Ectodermal cell (in vitro differentiated cells): Measurements from ENCODE around the gene STAT2.
"Not testable (repeated sequence)": the region's sequence is repeated elsewhere in the genome, so short reads cannot be mapped to it uniquely, and the experiment has no call there.

Source experiments
- H3K27ac ChIP-seq: 2 replicates; pipeline ENCODE4 v1.7.0; 2013; ENCODE audit warnings: mild to moderate bottlenecking, low read depth, low read length; ENCODE audit not compliant: insufficient read depth, poor library complexity, severe bottlenecking
- H3K27me3 ChIP-seq: 2 replicates; pipeline ENCODE4 v1.7.0; 2013; ENCODE audit warnings: mild to moderate bottlenecking, low read length; ENCODE audit not compliant: insufficient read depth, control insufficient read depth, poor library complexity, severe bottlenecking
- H3K36me3 ChIP-seq: one replicate; pipeline ENCODE4 v1.7.0; 2013; ENCODE audit warnings: low read length; ENCODE audit not compliant: control insufficient read depth, insufficient read depth
- H3K4me1 ChIP-seq: one replicate; pipeline ENCODE4 v1.7.0; 2013; ENCODE audit warnings: low read length; ENCODE audit not compliant: control insufficient read depth, insufficient read depth
- H3K4me3 ChIP-seq: 2 replicates; pipeline ENCODE4 v1.7.0; 2013; ENCODE audit warnings: low read depth, low read length, control low read depth; ENCODE audit not compliant: insufficient read depth
- H3K9me3 ChIP-seq: 2 replicates; pipeline ENCODE4 v1.7.0; 2013; ENCODE audit warnings: mild to moderate bottlenecking, low read length, moderate library complexity; ENCODE audit not compliant: control insufficient read depth
- WGBS, 2 experiments: methylation state at CpG; one replicate each; pipeline ENCODE4 v1.1.7; 2013; ENCODE audit warnings: missing lambda C conversion rate in 2 of 2; 5-methylcytosine and 5-hydroxymethylcytosine counted together

The STAT2 gene

GRCh38 chr12:56330936-56331490, 28.9 kb downstream of the STAT2 start:
- Histone ChIP-seq H3K4me3 (no peak overlapping the region), H3K4me1 (peaks cover 8% of the 10 kb centered on the region), H3K9me3 (no peaks in the 10 kb centered on the region), H3K36me3 (peaks cover 9% of the 10 kb centered on the region), H3K27me3 (no peaks in the 10 kb centered on the region), H3K27ac (no peak overlapping the region)
- WGBS, 2 experiments: 94 to 95% methylated on average over 7 of the region's 7 CpGs

GRCh38 chr12:56326533-56326932, 33.4 kb downstream of the STAT2 start:
- 94 to 95% methylated on average over 6 of the region's 6 CpGs for WGBS, 2 experiments
- Histone ChIP-seq H3K36me3 (peaks cover 30% of the 10 kb centered on the region), H3K9me3 (no peaks in the 10 kb centered on the region), H3K4me3 (no peak overlapping the region), H3K4me1 (no peaks in the 10 kb centered on the region), H3K27ac (no peak overlapping the region), H3K27me3 (no peaks in the 10 kb centered on the region)

- no peak overlapping the region for H3K4me3 ChIP-seq
- H3K27ac ChIP-seq: no peak overlapping the region
- 92% methylated on average over 8 of the region's 8 CpGs for whole genome bisulfite sequencing, 2 experiments
- H3K4me1 ChIP-seq: no peaks in the 10 kb centered on the region
- peaks cover 30% of the 10 kb centered on the region for H3K36me3 ChIP-seq
- no peaks in the 10 kb centered on the region for H3K27me3 ChIP-seq
- no peaks in the 10 kb centered on the region for H3K9me3 ChIP-seq
Measured at GRCh38 chr12:56326126-56326525, 33.8 kb downstream of the STAT2 start.

- WGBS, 2 experiments: 95 to 96% methylated on average over 6 of the region's 6 CpGs
- Histone ChIP-seq H3K4me1 (no peaks in the 10 kb centered on the region), H3K4me3 (no peak overlapping the region), H3K27ac (no peak overlapping the region), H3K27me3 (no peaks in the 10 kb centered on the region), H3K36me3 (peaks cover 30% of the 10 kb centered on the region), H3K9me3 (no peaks in the 10 kb centered on the region)
Measured at GRCh38 chr12:56324206-56324605, 35.7 kb downstream of the STAT2 start.

GRCh38 chr12:56321610-56322009, 38.3 kb downstream of the STAT2 start:
- not testable (repeated sequence) for H3K4me3 ChIP-seq, H3K27ac ChIP-seq, H3K9me3 ChIP-seq, H3K4me1 ChIP-seq, H3K27me3 ChIP-seq
- WGBS, 2 experiments: 97 to 98% methylated on average over 8 of the region's 8 CpGs
- H3K36me3 ChIP-seq: peaks cover 23% of the 10 kb centered on the region

GRCh38 chr12:56321027-56321426, 38.9 kb downstream of the STAT2 start:
- H3K4me3 ChIP-seq: no peak overlapping the region
- 94 to 96% methylated on average over 2 of the region's 2 CpGs for WGBS, 2 experiments
- no peaks in the 10 kb centered on the region for H3K9me3 ChIP-seq
- H3K27me3 ChIP-seq: no peaks in the 10 kb centered on the region
- no peaks in the 10 kb centered on the region for H3K4me1 ChIP-seq
- H3K36me3 ChIP-seq: peaks cover 20% of the 10 kb centered on the region
- H3K27ac ChIP-seq: no peak overlapping the region

GRCh38 chr12:56317675-56318074, 42.2 kb downstream of the STAT2 start:
- 81 to 84% methylated on average over 3 of the region's 3 CpGs for WGBS, 2 experiments
- H3K27me3 ChIP-seq: no peaks in the 10 kb centered on the region

GRCh38 chr12:56315622-56316473, 44.1 kb downstream of the STAT2 start, which contains the start of gene CNPY2:
TSS of gene CNPY2 (minus strand) at chr12:56315988. CDS start at chr12:56315217, 771 bp downstream.
- no peaks in the 10 kb centered on the region for H3K27me3 ChIP-seq
- peak within 1 kb of the TSS; percentile 88 for H3K4me3 ChIP-seq
- 0% methylated on average over 62 of the region's 62 CpGs for WGBS, 2 experiments
- peaks cover 5% of the 10 kb centered on the region for H3K4me1 ChIP-seq
- H3K27ac ChIP-seq: peak within 1 kb of the TSS; percentile 81
- H3K9me3 ChIP-seq: no peaks in the 10 kb centered on the region
- no peaks in the 10 kb centered on the region for H3K36me3 ChIP-seq

More at GRCh38 chr12:56317675-56318074, 42.2 kb downstream of the STAT2 start:
- Histone ChIP-seq H3K4me3 (no peak overlapping the region), H3K36me3 (peaks cover 9% of the 10 kb centered on the region), H3K4me1 (peaks cover 5% of the 10 kb centered on the region), H3K9me3 (no peaks in the 10 kb centered on the region), H3K27ac (no peak overlapping the region)

GRCh38 chr12:56315249-56315621, 44.7 kb downstream of the STAT2 start:
- WGBS, 2 experiments: 6 to 7% methylated on average over 11 of the region's 11 CpGs
- Histone ChIP-seq H3K4me3 (peak overlapping the region; percentile 88), H3K4me1 (peaks cover 5% of the 10 kb centered on the region), H3K27me3 (no peaks in the 10 kb centered on the region), H3K36me3 (peaks cover 4% of the 10 kb centered on the region), H3K9me3 (no peaks in the 10 kb centered on the region), H3K27ac (peak overlapping the region; percentile 81)

- no peak overlapping the region for H3K27ac ChIP-seq
- no peak overlapping the region for H3K4me3 ChIP-seq
- peaks cover 5% of the 10 kb centered on the region for H3K4me1 ChIP-seq
- no peaks in the 10 kb centered on the region for H3K9me3 ChIP-seq
- WGBS, 2 experiments: 96 to 97% methylated on average over 12 of the region's 12 CpGs
- H3K27me3 ChIP-seq: no peaks in the 10 kb centered on the region
- peaks cover 20% of the 10 kb centered on the region for H3K36me3 ChIP-seq
Measured at GRCh38 chr12:56311003-56311402, 48.9 kb downstream of the STAT2 start.
